Tibial nerve (tissue), 4 donors: ENCODE results near the gene WSCD2.

Experiments
- EP300 ChIP-seq, 2 donors: sonication (generic); formaldehyde crosslinking; IDR thresholded peaks; one replicate each; pipeline ENCODE4 v1.6.1; 2017; ENCODE audit warnings: antibody characterized with exemption in 2 of 2, mild to moderate bottlenecking in 1 of 2
- TF ChIP-seq, protein P1 (sequence below), 5 experiments: fragments of 200-600 bp in 3 of 5; fragments of 450-650 bp in 2 of 5; sonication (generic) in 3 of 5; IDR thresholded peaks; one replicate each; pipeline ENCODE4 v1.5.1; 2016 to 2019; ENCODE audit warnings: antibody characterized with exemption in 5 of 5, mild to moderate bottlenecking in 3 of 5, moderate library complexity in 2 of 5

DNA sequence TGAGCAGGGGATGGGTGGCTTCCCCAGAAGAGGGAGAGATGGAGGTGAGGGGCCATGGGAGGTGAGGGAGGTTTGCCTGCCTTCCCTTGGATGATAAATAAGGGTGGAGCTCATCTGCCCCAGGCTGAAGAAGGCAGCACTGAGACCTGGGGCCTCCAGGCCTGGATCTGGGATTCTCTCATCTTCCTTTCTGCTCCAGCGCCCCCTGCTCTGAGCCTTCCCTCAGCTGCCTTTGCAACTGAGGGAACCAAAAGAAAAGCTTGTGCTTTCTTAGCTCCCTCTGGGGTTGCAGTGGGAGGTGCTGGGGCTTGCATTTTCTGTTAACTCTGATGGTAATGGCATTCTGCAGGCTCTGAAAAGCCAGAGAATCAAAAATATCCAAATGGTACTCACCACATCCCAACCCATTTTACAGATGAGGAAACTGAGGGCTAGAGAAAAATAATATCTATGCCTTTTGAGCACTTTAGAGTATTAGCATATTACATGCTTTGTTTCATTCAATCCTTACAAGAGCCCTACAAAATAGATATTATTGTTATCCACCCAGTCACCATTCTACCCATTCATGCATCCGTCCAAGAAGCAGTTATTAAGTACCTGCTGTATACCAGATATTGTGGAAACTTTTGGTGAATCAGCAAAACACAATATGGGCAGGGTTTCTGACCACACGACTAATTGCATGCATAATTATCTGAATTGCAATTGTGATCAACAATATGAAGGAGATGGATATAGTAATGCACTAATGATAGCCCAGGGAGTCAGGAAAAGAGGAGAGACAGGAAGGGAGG lies 102.2 kb downstream of the WSCD2 start:
- TF ChIP-seq, protein P1, sequence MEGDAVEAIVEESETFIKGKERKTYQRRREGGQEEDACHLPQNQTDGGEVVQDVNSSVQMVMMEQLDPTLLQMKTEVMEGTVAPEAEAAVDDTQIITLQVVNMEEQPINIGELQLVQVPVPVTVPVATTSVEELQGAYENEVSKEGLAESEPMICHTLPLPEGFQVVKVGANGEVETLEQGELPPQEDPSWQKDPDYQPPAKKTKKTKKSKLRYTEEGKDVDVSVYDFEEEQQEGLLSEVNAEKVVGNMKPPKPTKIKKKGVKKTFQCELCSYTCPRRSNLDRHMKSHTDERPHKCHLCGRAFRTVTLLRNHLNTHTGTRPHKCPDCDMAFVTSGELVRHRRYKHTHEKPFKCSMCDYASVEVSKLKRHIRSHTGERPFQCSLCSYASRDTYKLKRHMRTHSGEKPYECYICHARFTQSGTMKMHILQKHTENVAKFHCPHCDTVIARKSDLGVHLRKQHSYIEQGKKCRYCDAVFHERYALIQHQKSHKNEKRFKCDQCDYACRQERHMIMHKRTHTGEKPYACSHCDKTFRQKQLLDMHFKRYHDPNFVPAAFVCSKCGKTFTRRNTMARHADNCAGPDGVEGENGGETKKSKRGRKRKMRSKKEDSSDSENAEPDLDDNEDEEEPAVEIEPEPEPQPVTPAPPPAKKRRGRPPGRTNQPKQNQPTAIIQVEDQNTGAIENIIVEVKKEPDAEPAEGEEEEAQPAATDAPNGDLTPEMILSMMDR (IDR thresholded peaks at IDR 0.05), result no peak
- no peak for TF ChIP-seq EP300 (IDR thresholded peaks at IDR 0.05)
